IPS-18c (cell line): Measurements from ENCODE around the gene AUTS2.

ENCODE experiments used
- H3K4me3 ChIP-seq: 2 replicates; pipeline ENCODE4 v1.7.0; 2013; ENCODE audit warnings: low read depth, mild to moderate bottlenecking, low read length, moderate library complexity; ENCODE audit not compliant: insufficient read depth
- H3K9me3 ChIP-seq: one replicate; pipeline ENCODE4 v1.6.1; 2013; ENCODE audit warnings: mild to moderate bottlenecking, low read length, moderate library complexity; ENCODE audit not compliant: control insufficient read depth, insufficient read depth

The AUTS2 gene

GRCh38 chr7:69598081-69598486, at the start of gene AUTS2:
TSS of gene AUTS2 (plus strand) at chr7:69598475. CDS start at chr7:69599654, 1,179 bp downstream.
- Histone ChIP-seq H3K9me3 (no peaks in the 10 kb centered on the region), H3K4me3 (peak within 1 kb of the TSS; percentile 63)

GRCh38 chr7:69550991-69551390, 47.3 kb upstream of the AUTS2 start:
- Histone ChIP-seq H3K4me3 (no peak overlapping the region), H3K9me3 (no peaks in the 10 kb centered on the region)

- Histone ChIP-seq H3K9me3 (no peaks in the 10 kb centered on the region), H3K4me3 (no peak overlapping the region)
Observed at GRCh38 chr7:69553190-69553589, 45.1 kb upstream of the AUTS2 start.

GRCh38 chr7:69561266-69561960, 36.9 kb upstream of the AUTS2 start:
- Histone ChIP-seq H3K9me3 (no peaks in the 10 kb centered on the region), H3K4me3 (no peak overlapping the region)

- Histone ChIP-seq H3K4me3 (no peak overlapping the region), H3K9me3 (no peaks in the 10 kb centered on the region)
Observed at GRCh38 chr7:69564454-69565417, 33.5 kb upstream of the AUTS2 start.

GRCh38 chr7:69567800-69568199, 30.5 kb upstream of the AUTS2 start:
- H3K9me3 ChIP-seq: no peaks in the 10 kb centered on the region
- H3K4me3 ChIP-seq: no peak overlapping the region

GRCh38 chr7:69568266-69568665, 30.0 kb upstream of the AUTS2 start:
- Histone ChIP-seq H3K9me3 (no peaks in the 10 kb centered on the region), H3K4me3 (no peak overlapping the region)

GRCh38 chr7:69575651-69576050, 22.6 kb upstream of the AUTS2 start:
- no peaks in the 10 kb centered on the region for H3K9me3 ChIP-seq

GRCh38 chr7:69577221-69577620, 21.1 kb upstream of the AUTS2 start:
- Histone ChIP-seq H3K4me3 (no peak overlapping the region), H3K9me3 (no peaks in the 10 kb centered on the region)

More at GRCh38 chr7:69575651-69576050, 22.6 kb upstream of the AUTS2 start:
- no peak overlapping the region for H3K4me3 ChIP-seq

- Histone ChIP-seq H3K4me3 (no peak overlapping the region), H3K9me3 (no peaks in the 10 kb centered on the region)
Observed at GRCh38 chr7:69585169-69585568, 13.1 kb upstream of the AUTS2 start.

GRCh38 chr7:69586321-69586720, 12.0 kb upstream of the AUTS2 start:
- H3K4me3 ChIP-seq: no peak overlapping the region

GRCh38 chr7:69588773-69589172, 9.5 kb upstream of the AUTS2 start:
- H3K9me3 ChIP-seq: no peaks in the 10 kb centered on the region
- no peak overlapping the region for H3K4me3 ChIP-seq

More at GRCh38 chr7:69586321-69586720, 12.0 kb upstream of the AUTS2 start:
- H3K9me3 ChIP-seq: no peaks in the 10 kb centered on the region

- Histone ChIP-seq H3K9me3 (no peaks in the 10 kb centered on the region), H3K4me3 (no peak overlapping the region)
Observed at GRCh38 chr7:69591805-69592204, 6.5 kb upstream of the AUTS2 start.

- no peak overlapping the region for H3K4me3 ChIP-seq
- H3K9me3 ChIP-seq: no peaks in the 10 kb centered on the region
Observed at GRCh38 chr7:69593511-69593910, 4.8 kb upstream of the AUTS2 start.

- Histone ChIP-seq H3K4me3 (no peak overlapping the region), H3K9me3 (no peaks in the 10 kb centered on the region)
Observed at GRCh38 chr7:69595415-69595814, 2.9 kb upstream of the AUTS2 start.

- no peak overlapping the region for H3K4me3 ChIP-seq
Observed at GRCh38 chr7:69596056-69596455, 2.2 kb upstream of the AUTS2 start.

GRCh38 chr7:69596723-69597277, 1.5 kb upstream of the AUTS2 start:
- Histone ChIP-seq H3K9me3 (no peaks in the 10 kb centered on the region), H3K4me3 (peak overlapping the region; percentile 54)

More at GRCh38 chr7:69596056-69596455, 2.2 kb upstream of the AUTS2 start:
- H3K9me3 ChIP-seq: no peaks in the 10 kb centered on the region
